HT1080 (cell line): ENCODE data around the gene AP3D1. TPM values are rescaled to one million over a fixed set of nuclear protein-coding genes. Genes with fewer than 3 reads are reported as not detected.
"Not testable (repeated sequence)": the region's sequence is repeated elsewhere in the genome, so short reads cannot be mapped to it uniquely, and the experiment has no call there.

Source experiments
- DNase-seq: peaks from one replicate; pipeline ENCODE4 v3.0.0-alpha.2; 2015; ENCODE audit warnings: low read depth
- polyA plus RNA-seq, 2 experiments: library from polyadenylated mRNA; depleted of rRNA; stranded (reverse); fragments of >200 nt; gene quantifications; 2 replicates each; pipeline ENCODE4 v1.2.3, GENCODE V29; 2015
- total RNA-seq: library from RNA; depleted of rRNA; stranded (reverse); fragments of >200 nt; shearing (Covaris generic); gene quantifications from 2 replicates; pipeline ENCODE4 v1.2.3, GENCODE V29; 2014; rRNA removed

The AP3D1 gene
- 124 and 146 TPM in 2 replicates for total RNA-seq
- polyA plus RNA-seq (2015; cell fraction: cytosol; rRNA removed) = 109 and 116 TPM in 2 replicates
- polyA plus RNA-seq (2015; cell fraction: nucleus; rRNA removed) = 137 and 141 TPM in 2 replicates

GRCh38 chr19:2151339-2152229, at the start of gene AP3D1:
Gene AP3D1, minus strand, starts transcription at chr19:2151566. Its CDS starts 232 bp downstream, at chr19:2151334.
- DNase-seq = peak; percentile 100

GRCh38 chr19:2200624-2201294, 49.4 kb upstream of the AP3D1 start:
- DNase-seq = not testable (repeated sequence)

- DNase-seq = no peak
Measured at GRCh38 chr19:2199861-2200623, 48.7 kb upstream of the AP3D1 start.

GRCh38 chr19:2199215-2199614, 47.8 kb upstream of the AP3D1 start:
- no peak for DNase-seq

- DNase-seq = no peak
Measured at GRCh38 chr19:2198317-2198716, 47.0 kb upstream of the AP3D1 start.

GRCh38 chr19:2197270-2197669, 45.9 kb upstream of the AP3D1 start:
- no peak for DNase-seq

GRCh38 chr19:2195914-2196313, 44.5 kb upstream of the AP3D1 start:
- DNase-seq = no peak

- no peak for DNase-seq
Measured at GRCh38 chr19:2195361-2195760, 44.0 kb upstream of the AP3D1 start.

- DNase-seq = no peak
Measured at GRCh38 chr19:2194513-2195078, 43.2 kb upstream of the AP3D1 start.

GRCh38 chr19:2193807-2194206, 42.4 kb upstream of the AP3D1 start:
- DNase-seq = no peak

- DNase-seq = no peak
Measured at GRCh38 chr19:2192862-2193261, 41.5 kb upstream of the AP3D1 start.

GRCh38 chr19:2191456-2192310, 40.3 kb upstream of the AP3D1 start:
- DNase-seq = no peak

GRCh38 chr19:2190848-2191455, 39.6 kb upstream of the AP3D1 start:
- no peak for DNase-seq

GRCh38 chr19:2189880-2190279, 38.5 kb upstream of the AP3D1 start:
- DNase-seq = no peak

- no peak for DNase-seq
Measured at GRCh38 chr19:2188708-2189385, 37.5 kb upstream of the AP3D1 start.

- DNase-seq = no peak
Measured at GRCh38 chr19:2187159-2187558, 35.8 kb upstream of the AP3D1 start.

GRCh38 chr19:2186071-2186846, 34.9 kb upstream of the AP3D1 start:
- DNase-seq = no peak

- DNase-seq = no peak
Measured at GRCh38 chr19:2185734-2186070, 34.3 kb upstream of the AP3D1 start.
